ENCODE measurements around the gene DNER.
"Not testable (repeated sequence)": the region's sequence is repeated elsewhere in the genome, so short reads cannot be mapped to it uniquely, and the experiment has no call there.

Gene DNER

GRCh38 chr2:229553091-229553490 is 161.3 kb downstream of the DNER start:
- DNase-seq, result no peak

GRCh38 chr2:229543176-229543873 is 171.0 kb downstream of the DNER start:
- DNase-seq, result no peak

GRCh38 chr2:229539628-229540027 is 174.7 kb downstream of the DNER start:
- DNase-seq, result no peak

- DNase-seq, result no peak
Observed at GRCh38 chr2:229531594-229531993, 182.8 kb downstream of the DNER start.

GRCh38 chr2:229530434-229530833 is 183.9 kb downstream of the DNER start:
- no peak for DNase-seq

GRCh38 chr2:229528846-229529245 is 185.5 kb downstream of the DNER start:
- no peak for DNase-seq

- no peak for DNase-seq
Observed at GRCh38 chr2:229526951-229527350, 187.4 kb downstream of the DNER start.

- DNase-seq, result no peak
Observed at GRCh38 chr2:229524799-229525198, 189.6 kb downstream of the DNER start.

- DNase-seq, result no peak
Observed at GRCh38 chr2:229523663-229524062, 190.7 kb downstream of the DNER start.

- DNase-seq, result no peak
Observed at GRCh38 chr2:229521576-229521975, 192.8 kb downstream of the DNER start.

- no peak for DNase-seq
Observed at GRCh38 chr2:229520691-229521096, 193.7 kb downstream of the DNER start.

GRCh38 chr2:229519655-229520430 is 194.5 kb downstream of the DNER start:
- DNase-seq, result no peak

GRCh38 chr2:229514273-229514895 is 200.0 kb downstream of the DNER start:
- no peak for DNase-seq

- DNase-seq, result no peak
Observed at GRCh38 chr2:229511524-229511923, 202.8 kb downstream of the DNER start.

- DNase-seq, result not testable (repeated sequence)
Observed at GRCh38 chr2:229506699-229507098, 207.7 kb downstream of the DNER start.

GRCh38 chr2:229501051-229501794 is 213.1 kb downstream of the DNER start:
- DNase-seq, result no peak

GRCh38 chr2:229492034-229492433 is 222.3 kb downstream of the DNER start:
- DNase-seq, result no peak

GRCh38 chr2:229490167-229490566 is 224.2 kb downstream of the DNER start:
- DNase-seq, result no peak

GRCh38 chr2:229489016-229489415 is 225.3 kb downstream of the DNER start:
- DNase-seq, result no peak

- no peak for DNase-seq
Observed at GRCh38 chr2:229488232-229488631, 226.1 kb downstream of the DNER start.

GRCh38 chr2:229486673-229487072 is 227.7 kb downstream of the DNER start:
- DNase-seq, result no peak

- no peak for DNase-seq
Observed at GRCh38 chr2:229485857-229486256, 228.5 kb downstream of the DNER start.

- no peak for DNase-seq
Observed at GRCh38 chr2:229477269-229477755, 237.0 kb downstream of the DNER start.
